Testis (tissue), 3 donors: ENCODE results near the gene PPM1L. TPM values are rescaled to one million over a fixed set of nuclear protein-coding genes. Genes with fewer than 3 reads are reported as not detected.

Experiments
- DNase-seq: peaks from one replicate; pipeline ENCODE4 v3.0.0-alpha.2; 2019
- H3K27ac ChIP-seq, 2 donors: fragments of 200-600 bp; sonication (generic); one replicate each; pipeline ENCODE4 v1.5.1; 2019
- H3K27me3 ChIP-seq: fragments of 200-600 bp; sonication (generic); one replicate; pipeline ENCODE4 v1.5.1; 2019
- H3K36me3 ChIP-seq: fragments of 200-600 bp; sonication (generic); one replicate; pipeline ENCODE4 v1.5.1; 2017; ENCODE audit warnings: low read depth; ENCODE audit errors: missing control alignments
- H3K4me1 ChIP-seq: fragments of 200-600 bp; sonication (generic); one replicate; pipeline ENCODE4 v1.5.1; 2019
- H3K4me3 ChIP-seq, 2 donors: fragments of 200-600 bp; sonication (generic); one replicate each; pipeline ENCODE4 v1.5.1; 2017 to 2019
- H3K9me3 ChIP-seq: fragments of 200-600 bp; sonication (generic); one replicate; pipeline ENCODE4 v1.5.1; 2017
- CTCF ChIP-seq, 3 experiments: fragments of 450-650 bp in 2 of 3; fragments of 200-600 bp in 1 of 3; sonication (generic) in 1 of 3; IDR thresholded peaks; one replicate each; pipeline ENCODE4 v1.5.1; 2016 to 2019; ENCODE audit warnings: antibody characterized with exemption in 3 of 3, mild to moderate bottlenecking in 2 of 3, moderate library complexity in 1 of 3
- POLR2A ChIP-seq: fragments of 450-650 bp; IDR thresholded peaks from one replicate; pipeline ENCODE4 v1.6.1; 2017; ENCODE audit warnings: antibody characterized with exemption, mild to moderate bottlenecking, moderate library complexity
- WGBS, 2 donors: methylation state at CpG; one replicate each; pipeline ENCODE4 v1.1.5; 2018; 5-methylcytosine and 5-hydroxymethylcytosine counted together
- intact Hi-C: fragments of 100-400 bp; cut with DNase I; formaldehyde crosslinking; loops from one replicate; pipeline ENCODE4 v1.15.1; 2023; ENCODE audit warnings: low total_unique reads
- polyA plus RNA-seq: library from polyadenylated mRNA; stranded (reverse); fragments of 350-450 nt; fragmentation: Illumina TruSeq; extraction: RNeasy Lipid Tissue Mini Kit (QIAGEN cat#74804); gene quantifications from one replicate; pipeline ENCODE4 v1.2.3, GENCODE V29; 2014; ENCODE audit warnings: low read depth, low replicate concordance; ENCODE audit not compliant: insufficient read depth
- total RNA-seq, 2 donors: library from RNA; depleted of rRNA; stranded (reverse); fragments of >200 nt; gene quantifications; one replicate each; pipeline ENCODE4 v1.2.3, GENCODE V29; 2016

Gene PPM1L
- total and polyA plus RNA-seq, 3 donors from 2014 or later, result 4.4 to 27.7 (median 19.6) TPM

GRCh38 chr3:160830796-160831195 is 74.8 kb downstream of the PPM1L start:
- no peaks in the 10 kb centered on the region for H3K36me3 ChIP-seq
- H3K4me1 ChIP-seq, result no peaks in the 10 kb centered on the region
- intact Hi-C loops, result no loop called here
- no peak for DNase-seq
- TF ChIP-seq POLR2A (no peak), CTCF (IDR thresholded peaks at IDR 0.05) (no peak)
- no peak overlapping the region for H3K4me3 ChIP-seq
- H3K27me3 ChIP-seq, result no peaks in the 10 kb centered on the region
- H3K9me3 ChIP-seq, result no peaks in the 10 kb centered on the region
- H3K27ac ChIP-seq, result no peak overlapping the region
- WGBS, 2 donors, result 78 to 79% methylated on average over 1 of the region's 1 CpG

DNA sequence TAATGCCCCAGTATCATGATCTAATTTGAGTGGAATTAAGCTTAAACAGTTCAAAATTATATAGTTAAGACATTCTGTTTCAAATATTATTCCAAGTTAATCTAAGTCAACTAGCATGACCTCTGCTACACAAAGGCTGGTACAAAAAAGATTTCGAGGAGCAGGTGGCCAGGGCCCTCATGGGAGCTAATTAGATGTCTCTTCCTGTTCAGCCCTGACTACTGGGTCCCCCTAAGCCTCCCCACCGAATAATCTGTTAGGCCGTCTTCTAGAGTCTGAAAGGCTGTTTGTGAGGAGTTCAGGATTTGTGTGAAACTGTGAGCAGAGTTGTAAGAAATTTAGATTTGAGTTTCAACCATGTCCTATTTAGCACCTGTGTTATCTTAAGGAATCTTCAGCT is 75.4 kb downstream of the PPM1L start:
- DNase-seq, result no peak
- intact Hi-C loops, result no loop called here
- H3K4me1 ChIP-seq, result no peaks in the 10 kb centered on the region
- H3K27ac ChIP-seq, result no peak overlapping the region
- H3K9me3 ChIP-seq, result no peaks in the 10 kb centered on the region
- no peaks in the 10 kb centered on the region for H3K36me3 ChIP-seq
- WGBS, 2 donors, result 72 to 82% methylated on average over 3 of the region's 3 CpGs
- TF ChIP-seq CTCF (IDR thresholded peaks at IDR 0.05), result no peak
- TF ChIP-seq POLR2A, result no peak
- H3K4me3 ChIP-seq, result no peak overlapping the region
- no peaks in the 10 kb centered on the region for H3K27me3 ChIP-seq

GRCh38 chr3:160837394-160837980 is 81.5 kb downstream of the PPM1L start:
- TF ChIP-seq CTCF (IDR thresholded peaks at IDR 0.05) (no peak), POLR2A (no peak)
- Histone ChIP-seq H3K4me1 (no peaks in the 10 kb centered on the region), H3K27me3 (no peaks in the 10 kb centered on the region), H3K4me3 (no peak overlapping the region), H3K36me3 (no peaks in the 10 kb centered on the region), H3K27ac (no peak overlapping the region), H3K9me3 (no peaks in the 10 kb centered on the region)
- DNase-seq, result no peak
- 58 to 63% methylated on average over 3 of the region's 3 CpGs for WGBS, 2 donors
- intact Hi-C loops, result no loop called here

DNA sequence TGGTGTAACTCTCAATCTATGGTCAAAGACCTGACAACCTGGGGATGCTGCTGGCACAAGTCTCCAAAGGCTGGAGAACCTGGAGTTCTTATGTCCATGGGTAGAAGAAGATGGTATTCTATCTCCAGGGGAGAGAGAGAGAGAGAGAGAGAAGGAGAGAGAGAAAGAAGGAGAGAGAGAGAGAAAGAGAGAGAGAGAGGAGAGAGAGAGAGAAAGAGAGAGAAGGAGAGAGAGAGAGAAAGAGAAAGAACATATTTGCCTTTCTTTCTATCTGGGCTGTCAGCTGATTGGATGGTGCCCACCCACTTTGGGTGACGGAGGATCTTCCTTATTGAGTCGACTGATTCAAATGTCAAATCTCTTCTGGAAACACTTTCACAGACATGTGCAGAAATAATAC is 84.6 kb downstream of the PPM1L start:
- intact Hi-C loops, result no loop called here
- 91 to 97% methylated on average over 2 of the region's 2 CpGs for whole genome bisulfite sequencing, 2 donors
- Histone ChIP-seq H3K9me3 (no peaks in the 10 kb centered on the region), H3K27ac (no peak overlapping the region), H3K4me3 (no peak overlapping the region), H3K27me3 (no peaks in the 10 kb centered on the region), H3K36me3 (no peaks in the 10 kb centered on the region), H3K4me1 (no peaks in the 10 kb centered on the region)
- TF ChIP-seq POLR2A, result no peak
- no peak for TF ChIP-seq CTCF (IDR thresholded peaks at IDR 0.05)
- no peak for DNase-seq

DNA sequence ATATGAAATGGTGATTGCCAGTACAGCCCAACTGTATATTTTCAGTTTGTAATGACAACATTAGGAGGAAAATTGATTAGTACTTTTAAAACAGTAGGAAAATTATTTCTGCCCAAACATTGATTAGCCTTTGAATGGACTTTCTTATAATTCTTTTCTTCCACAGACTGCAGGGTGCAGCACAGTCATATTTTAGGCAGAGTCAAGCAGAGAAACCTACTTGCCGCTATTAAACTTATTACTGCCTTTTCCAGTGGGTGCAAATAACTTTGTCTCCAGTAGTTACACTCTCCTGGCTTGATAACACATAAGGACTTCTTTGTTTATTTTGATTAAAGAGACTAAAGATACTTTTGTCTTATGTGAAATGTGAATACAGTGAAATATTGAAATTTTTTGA is 85.4 kb downstream of the PPM1L start:
- TF ChIP-seq CTCF (IDR thresholded peaks at IDR 0.05), result no peak
- no peak for TF ChIP-seq POLR2A
- H3K9me3 ChIP-seq, result no peaks in the 10 kb centered on the region
- H3K4me3 ChIP-seq, result no peak overlapping the region
- no peak overlapping the region for H3K27ac ChIP-seq
- no peaks in the 10 kb centered on the region for H3K36me3 ChIP-seq
- no peaks in the 10 kb centered on the region for H3K4me1 ChIP-seq
- H3K27me3 ChIP-seq, result no peaks in the 10 kb centered on the region
- 53 to 56% methylated on average over 1 of the region's 1 CpG for WGBS, 2 donors
- intact Hi-C loops, result no loop called here
- DNase-seq, result no peak
